Measurements from ENCODE around the gene PEX11G. TPM values are rescaled to one million over a fixed set of nuclear protein-coding genes. Genes with fewer than 3 reads are reported as not detected.

Gene PEX11G
- total RNA-seq, 4 donors from 2014 or later = 2.2 to 14.5 (median 8.9) TPM

DNA sequence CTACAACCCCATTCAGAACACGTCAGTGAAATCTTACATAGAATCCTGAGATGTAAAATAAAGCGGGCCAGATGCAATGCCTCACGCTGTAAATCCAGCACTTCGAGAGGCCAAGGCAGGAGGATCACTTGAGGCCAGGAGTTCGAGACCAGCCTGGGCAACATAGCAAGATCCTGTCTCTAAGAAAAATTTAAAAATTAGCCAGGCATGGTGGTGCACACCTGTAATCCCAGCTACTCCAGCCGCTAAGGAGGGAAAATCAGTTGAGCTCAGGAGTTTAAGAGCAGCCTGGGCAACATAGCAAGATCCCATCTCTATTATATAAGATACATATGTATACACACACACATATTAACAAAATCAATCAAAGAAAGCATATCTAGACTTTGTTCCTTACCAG, 41.2 kb downstream of the PEX11G start:
- peaks cover 0 to 87% (median 38%) of the 10 kb centered on the region in 4 donors for H3K36me3 ChIP-seq
- H3K4me3 ChIP-seq = no peak overlapping the region
- intact Hi-C loops (cut with DNase I; ENCODE audit: low total_unique reads) = no loop called here
- WGBS, 2 donors (ENCODE audit: low coverage in 1 of 2) = 95% methylated on average over 6 of the region's 6 CpGs
- in situ Hi-C loops (cut with MboI; ENCODE audit: low pct_ligation_motif_present in 1 of 4, low pct_unique_long_range_greater_than_20kb in 1 of 4, low sequenced_read_pairs in 3 of 4) = no loop called here
- no peak for DNase-seq
- H3K9me3 ChIP-seq = no peaks in the 10 kb centered on the region
- no peaks in the 10 kb centered on the region for H3K27me3 ChIP-seq
- no peak overlapping the region for H3K27ac ChIP-seq
- TF ChIP-seq POLR2A (IDR thresholded peaks at IDR 0.05) (no peak), POLR2AphosphoS5 (IDR thresholded peaks at IDR 0.05) (no peak), EP300 (IDR thresholded peaks at IDR 0.05; ENCODE audit: low read depth) (no peak)
- TF ChIP-seq, protein P1, sequence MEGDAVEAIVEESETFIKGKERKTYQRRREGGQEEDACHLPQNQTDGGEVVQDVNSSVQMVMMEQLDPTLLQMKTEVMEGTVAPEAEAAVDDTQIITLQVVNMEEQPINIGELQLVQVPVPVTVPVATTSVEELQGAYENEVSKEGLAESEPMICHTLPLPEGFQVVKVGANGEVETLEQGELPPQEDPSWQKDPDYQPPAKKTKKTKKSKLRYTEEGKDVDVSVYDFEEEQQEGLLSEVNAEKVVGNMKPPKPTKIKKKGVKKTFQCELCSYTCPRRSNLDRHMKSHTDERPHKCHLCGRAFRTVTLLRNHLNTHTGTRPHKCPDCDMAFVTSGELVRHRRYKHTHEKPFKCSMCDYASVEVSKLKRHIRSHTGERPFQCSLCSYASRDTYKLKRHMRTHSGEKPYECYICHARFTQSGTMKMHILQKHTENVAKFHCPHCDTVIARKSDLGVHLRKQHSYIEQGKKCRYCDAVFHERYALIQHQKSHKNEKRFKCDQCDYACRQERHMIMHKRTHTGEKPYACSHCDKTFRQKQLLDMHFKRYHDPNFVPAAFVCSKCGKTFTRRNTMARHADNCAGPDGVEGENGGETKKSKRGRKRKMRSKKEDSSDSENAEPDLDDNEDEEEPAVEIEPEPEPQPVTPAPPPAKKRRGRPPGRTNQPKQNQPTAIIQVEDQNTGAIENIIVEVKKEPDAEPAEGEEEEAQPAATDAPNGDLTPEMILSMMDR (IDR thresholded peaks at IDR 0.05) = no peak
- no peaks in the 10 kb centered on the region for H3K4me1 ChIP-seq

DNA sequence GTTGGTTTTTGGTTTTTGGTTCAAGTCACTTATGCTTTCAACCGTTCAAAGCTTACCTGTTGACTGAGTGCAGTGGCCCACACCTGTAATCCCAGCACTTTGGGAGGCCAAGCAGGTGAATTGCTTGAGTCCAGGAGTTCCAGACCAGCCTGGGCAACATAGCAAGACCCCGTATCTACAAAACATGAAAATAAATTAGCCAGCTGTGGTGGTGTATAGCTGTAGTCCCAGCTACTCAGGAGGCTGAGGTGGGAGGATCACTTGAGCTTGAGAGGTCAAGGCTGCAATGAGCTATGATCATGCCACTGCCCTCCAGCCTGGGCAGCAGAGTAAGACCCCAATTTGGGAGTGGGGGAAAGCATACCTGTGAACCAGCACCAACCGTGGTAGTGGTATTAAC, 43.7 kb downstream of the PEX11G start:
- peaks cover 0 to 83% (median 41%) of the 10 kb centered on the region in 4 donors for H3K36me3 ChIP-seq
- no peaks in the 10 kb centered on the region for H3K4me1 ChIP-seq
- in situ Hi-C loops (cut with MboI; ENCODE audit: low pct_ligation_motif_present in 1 of 4, low pct_unique_long_range_greater_than_20kb in 1 of 4, low sequenced_read_pairs in 3 of 4) (no loop called here), intact Hi-C loops (cut with DNase I; ENCODE audit: low total_unique reads) (no loop called here)
- 89 to 100% methylated on average over 1 to 3 of the region's 3 CpGs for WGBS, 2 donors (ENCODE audit: low coverage in 1 of 2)
- H3K27ac ChIP-seq = no peak overlapping the region
- no peak for DNase-seq
- no peaks in the 10 kb centered on the region for H3K27me3 ChIP-seq
- no peaks in the 10 kb centered on the region for H3K9me3 ChIP-seq
- TF ChIP-seq, protein P1 (IDR thresholded peaks at IDR 0.05) = no peak
- no peak for TF ChIP-seq POLR2A (IDR thresholded peaks at IDR 0.05)
- TF ChIP-seq EP300 (IDR thresholded peaks at IDR 0.05; ENCODE audit: low read depth) = no peak
- TF ChIP-seq POLR2AphosphoS5 (IDR thresholded peaks at IDR 0.05) = no peak
- no peak overlapping the region for H3K4me3 ChIP-seq

DNA sequence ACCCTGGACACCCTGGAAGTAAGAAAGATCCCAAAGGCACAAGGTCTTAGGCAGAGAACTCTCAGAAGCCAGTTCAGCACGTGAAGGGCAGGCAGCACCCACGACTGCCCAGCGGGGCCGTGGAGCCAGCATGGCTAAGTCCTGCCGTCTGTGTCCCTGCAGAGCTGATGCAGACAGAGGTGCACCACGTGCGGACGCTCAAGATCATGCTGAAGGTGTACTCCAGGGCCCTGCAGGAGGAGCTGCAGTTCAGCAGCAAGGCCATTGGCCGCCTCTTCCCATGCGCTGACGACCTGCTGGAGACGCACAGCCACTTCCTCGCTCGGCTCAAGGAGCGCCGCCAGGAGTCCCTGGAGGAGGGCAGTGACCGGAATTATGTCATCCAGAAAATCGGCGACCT, 44.8 kb downstream of the PEX11G start:
- Histone ChIP-seq H3K27ac (no peak overlapping the region), H3K9me3 (no peaks in the 10 kb centered on the region), H3K36me3 (peaks cover 0 to 72% (median 37%) of the 10 kb centered on the region in 4 donors), H3K27me3 (no peaks in the 10 kb centered on the region), H3K4me3 (no peak overlapping the region), H3K4me1 (no peaks in the 10 kb centered on the region)
- DNase-seq = no peak
- TF ChIP-seq EP300 (IDR thresholded peaks at IDR 0.05; ENCODE audit: low read depth) (no peak), POLR2AphosphoS5 (IDR thresholded peaks at IDR 0.05) (no peak), POLR2A (IDR thresholded peaks at IDR 0.05) (no peak)
- TF ChIP-seq, protein P1 (IDR thresholded peaks at IDR 0.05) = no peak
- intact Hi-C loops (cut with DNase I; ENCODE audit: low total_unique reads) = no loop called here
- in situ Hi-C loops (cut with MboI; ENCODE audit: low pct_ligation_motif_present in 1 of 4, low pct_unique_long_range_greater_than_20kb in 1 of 4, low sequenced_read_pairs in 3 of 4) = no loop called here
- 91% methylated on average over 19 of the region's 19 CpGs; no CpG with 5 or more reads in 1 of the 2 donors for WGBS, 2 donors (ENCODE audit: low coverage in 1 of 2)

DNA sequence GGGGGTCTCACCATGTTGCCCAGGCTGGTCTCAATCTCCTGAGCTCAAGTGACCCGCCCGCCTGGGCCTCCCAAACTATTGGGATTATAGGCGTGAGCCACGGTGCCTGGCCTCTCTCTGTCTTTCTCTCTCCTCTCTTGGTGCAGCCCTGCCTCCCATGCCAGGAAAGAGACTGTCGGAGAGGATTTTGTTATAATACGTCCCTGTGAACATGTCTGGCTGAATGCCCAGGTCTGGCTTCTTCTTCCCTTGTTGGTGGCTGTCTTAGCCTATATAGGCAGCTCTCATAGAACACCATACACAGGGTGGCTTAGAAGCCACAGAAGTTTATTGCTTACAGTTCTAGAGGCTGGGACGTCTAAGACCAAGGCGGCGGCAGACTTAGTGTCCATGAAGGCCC, 46.4 kb downstream of the PEX11G start:
- 91% methylated on average over 9 of the region's 9 CpGs; no CpG with 5 or more reads in 1 of the 2 donors for WGBS, 2 donors (ENCODE audit: low coverage in 1 of 2)
- H3K4me1 ChIP-seq = no peaks in the 10 kb centered on the region
- no peak for DNase-seq
- in situ Hi-C loops (cut with MboI; ENCODE audit: low pct_ligation_motif_present in 1 of 4, low pct_unique_long_range_greater_than_20kb in 1 of 4, low sequenced_read_pairs in 3 of 4) (no loop called here), intact Hi-C loops (cut with DNase I; ENCODE audit: low total_unique reads) (no loop called here)
- no peak for TF ChIP-seq EP300 (IDR thresholded peaks at IDR 0.05; ENCODE audit: low read depth)
- no peak for TF ChIP-seq POLR2AphosphoS5 (IDR thresholded peaks at IDR 0.05)
- no peak for TF ChIP-seq POLR2A (IDR thresholded peaks at IDR 0.05)
- TF ChIP-seq, protein P1 (IDR thresholded peaks at IDR 0.05) = no peak
- H3K4me3 ChIP-seq = no peak overlapping the region
- H3K27ac ChIP-seq = no peak overlapping the region
- H3K36me3 ChIP-seq = peaks cover 0 to 56% (median 28%) of the 10 kb centered on the region in 4 donors
- no peaks in the 10 kb centered on the region for H3K9me3 ChIP-seq
- H3K27me3 ChIP-seq = no peaks in the 10 kb centered on the region

Data from transverse colon (tissue), 4 donors.